ENCODE measurements around the gene IFNLR1.

Gene IFNLR1

GRCh38 chr1:24195874-24196273 lies 8.8 kb upstream of the IFNLR1 start:
- DNase-seq, result no peak
- Mint-ChIP-seq H3K9me3 (no peaks in the 10 kb centered on the region), H3K27ac (no peak overlapping the region), H3K36me3 (ENCODE audit: low read depth) (no peaks in the 10 kb centered on the region), H3K4me3 (no peak overlapping the region), H3K4me1 (peaks cover 4% of the 10 kb centered on the region), H3K27me3 (ENCODE audit: low read depth, poor library complexity) (peaks cover 29% of the 10 kb centered on the region)
- no peak for TF ChIP-seq CTCF (IDR thresholded peaks at IDR 0.05)

GRCh38 chr1:24195136-24195535 lies 8.0 kb upstream of the IFNLR1 start:
- no peaks in the 10 kb centered on the region for H3K36me3 Mint-ChIP-seq (ENCODE audit: low read depth)
- H3K4me1 Mint-ChIP-seq, result peaks cover 4% of the 10 kb centered on the region
- H3K4me3 Mint-ChIP-seq, result no peak overlapping the region
- peaks cover 29% of the 10 kb centered on the region for H3K27me3 Mint-ChIP-seq (ENCODE audit: low read depth, poor library complexity)
- DNase-seq, result no peak
- no peak overlapping the region for H3K27ac Mint-ChIP-seq
- TF ChIP-seq CTCF (IDR thresholded peaks at IDR 0.05), result no peak
- no peaks in the 10 kb centered on the region for H3K9me3 Mint-ChIP-seq

GRCh38 chr1:24193046-24193445 lies 6.0 kb upstream of the IFNLR1 start:
- Mint-ChIP-seq H3K9me3 (no peaks in the 10 kb centered on the region), H3K27me3 (ENCODE audit: low read depth, poor library complexity) (peaks cover 45% of the 10 kb centered on the region), H3K4me1 (peaks cover 1% of the 10 kb centered on the region), H3K36me3 (ENCODE audit: low read depth) (no peaks in the 10 kb centered on the region), H3K4me3 (no peak overlapping the region), H3K27ac (no peak overlapping the region)
- no peak for DNase-seq
- no peak for TF ChIP-seq CTCF (IDR thresholded peaks at IDR 0.05)

- DNase-seq, result no peak
- no peaks in the 10 kb centered on the region for H3K9me3 Mint-ChIP-seq
- H3K36me3 Mint-ChIP-seq (ENCODE audit: low read depth), result no peaks in the 10 kb centered on the region
- no peak for TF ChIP-seq CTCF (IDR thresholded peaks at IDR 0.05)
- H3K27me3 Mint-ChIP-seq (ENCODE audit: low read depth, poor library complexity), result peaks cover 54% of the 10 kb centered on the region
- H3K4me3 Mint-ChIP-seq, result no peak overlapping the region
- H3K27ac Mint-ChIP-seq, result no peak overlapping the region
- H3K4me1 Mint-ChIP-seq, result peaks cover 6% of the 10 kb centered on the region
Measured at GRCh38 chr1:24191860-24192259, 4.8 kb upstream of the IFNLR1 start.

- Mint-ChIP-seq H3K4me3 (no peak overlapping the region), H3K27ac (no peak overlapping the region), H3K27me3 (ENCODE audit: low read depth, poor library complexity) (peaks cover 61% of the 10 kb centered on the region), H3K4me1 (peaks cover 13% of the 10 kb centered on the region), H3K9me3 (no peaks in the 10 kb centered on the region), H3K36me3 (ENCODE audit: low read depth) (no peaks in the 10 kb centered on the region)
- TF ChIP-seq CTCF (IDR thresholded peaks at IDR 0.05), result no peak
- no peak for DNase-seq
Measured at GRCh38 chr1:24190983-24191461, 3.9 kb upstream of the IFNLR1 start.

- no peaks in the 10 kb centered on the region for H3K36me3 Mint-ChIP-seq (ENCODE audit: low read depth)
- TF ChIP-seq CTCF (IDR thresholded peaks at IDR 0.05), result no peak
- no peak for DNase-seq
- peak overlapping the region; percentile 59 for H3K4me3 Mint-ChIP-seq
- H3K27me3 Mint-ChIP-seq (ENCODE audit: low read depth, poor library complexity), result peaks cover 66% of the 10 kb centered on the region
- H3K9me3 Mint-ChIP-seq, result no peaks in the 10 kb centered on the region
- H3K27ac Mint-ChIP-seq, result no peak overlapping the region
- peaks cover 13% of the 10 kb centered on the region for H3K4me1 Mint-ChIP-seq
Measured at GRCh38 chr1:24189528-24189927, 2.4 kb upstream of the IFNLR1 start.
